ENCODE data around the gene DCP1A.
A peak's percentile ranks its signal among the peaks of the same experiment; 100 is the strongest.
"Not testable (repeated sequence)": the region's sequence is repeated elsewhere in the genome, so short reads cannot be mapped to it uniquely, and the experiment has no call there.

Gene DCP1A

DNA sequence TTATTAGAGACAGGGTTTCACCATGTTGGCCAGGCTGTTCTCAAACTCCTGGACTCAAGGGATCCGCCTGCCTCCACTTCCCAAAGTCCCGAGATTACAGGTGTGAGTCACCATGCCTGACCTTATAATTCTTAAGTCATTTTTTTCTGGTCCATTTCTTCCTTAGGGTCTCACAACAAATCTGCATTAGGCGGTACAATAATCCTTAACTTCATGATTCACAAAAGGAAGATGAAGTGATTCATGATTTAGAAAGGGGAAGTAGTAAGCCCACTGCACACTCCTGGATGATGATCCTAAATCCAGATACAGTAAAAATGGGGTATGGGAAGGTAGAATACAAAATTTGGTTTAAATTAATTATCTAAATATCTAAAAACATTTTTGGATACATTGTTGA lies 46.5 kb downstream of the DCP1A start:
- H3K27me3 Mint-ChIP-seq, result no peaks in the 10 kb centered on the region
- H3K27ac Mint-ChIP-seq, result no peak overlapping the region
- peaks cover 5% of the 10 kb centered on the region for H3K4me1 Mint-ChIP-seq
- no peak for ATAC-seq
- H3K4me3 Mint-ChIP-seq, result no peak overlapping the region
- no peaks in the 10 kb centered on the region for H3K9me3 Mint-ChIP-seq
- peaks cover 17% of the 10 kb centered on the region for H3K36me3 Mint-ChIP-seq

DNA sequence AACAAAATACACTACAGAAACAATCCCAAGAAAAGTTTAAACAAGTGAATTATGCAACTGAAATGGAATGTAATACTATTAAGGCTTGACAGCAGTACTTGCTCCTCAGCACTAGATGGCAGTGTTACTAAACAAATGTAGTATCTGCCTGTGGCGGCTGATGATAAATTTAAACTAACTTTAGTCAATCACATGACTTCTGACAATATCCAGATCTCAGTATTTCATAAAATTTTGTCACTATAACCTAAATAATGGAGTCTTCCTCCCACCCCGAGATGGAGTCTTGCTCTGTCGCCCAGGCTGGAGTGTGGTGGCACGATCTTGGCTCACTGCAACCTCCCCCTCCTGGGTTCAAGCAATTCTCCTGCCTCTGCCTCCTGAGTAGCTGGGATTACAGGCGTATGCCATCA lies 47.7 kb downstream of the DCP1A start:
- H3K4me3 Mint-ChIP-seq, H3K9me3 Mint-ChIP-seq, H3K4me1 Mint-ChIP-seq, H3K27ac Mint-ChIP-seq, H3K27me3 Mint-ChIP-seq: not testable (repeated sequence)
- ATAC-seq, result peak; percentile 54
- H3K36me3 Mint-ChIP-seq, result peaks cover 17% of the 10 kb centered on the region

DNA sequence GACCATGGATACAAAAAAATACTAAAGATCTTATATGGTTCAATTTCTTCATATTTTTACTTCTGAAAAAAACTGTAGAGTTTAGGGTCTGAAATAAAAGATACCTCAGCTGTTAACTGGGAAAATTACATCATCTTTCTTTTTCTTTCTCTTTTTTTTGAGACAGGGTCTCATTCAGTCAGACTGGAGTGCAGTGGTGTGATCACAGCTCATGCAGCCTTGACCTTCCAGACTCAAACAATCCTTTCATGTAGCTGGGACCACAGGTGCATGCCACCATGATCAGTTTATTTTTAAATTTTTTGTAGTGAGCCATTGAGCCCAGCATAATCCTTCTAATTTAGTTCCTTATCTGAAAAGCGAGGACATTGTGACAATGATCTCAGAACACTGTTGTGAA lies 51.9 kb downstream of the DCP1A start:
- Mint-ChIP-seq H3K27me3 (no peaks in the 10 kb centered on the region), H3K4me3 (no peak overlapping the region), H3K9me3 (no peaks in the 10 kb centered on the region), H3K36me3 (peaks cover 31% of the 10 kb centered on the region), H3K27ac (no peak overlapping the region), H3K4me1 (peaks cover 5% of the 10 kb centered on the region)
- no peak for ATAC-seq

DNA sequence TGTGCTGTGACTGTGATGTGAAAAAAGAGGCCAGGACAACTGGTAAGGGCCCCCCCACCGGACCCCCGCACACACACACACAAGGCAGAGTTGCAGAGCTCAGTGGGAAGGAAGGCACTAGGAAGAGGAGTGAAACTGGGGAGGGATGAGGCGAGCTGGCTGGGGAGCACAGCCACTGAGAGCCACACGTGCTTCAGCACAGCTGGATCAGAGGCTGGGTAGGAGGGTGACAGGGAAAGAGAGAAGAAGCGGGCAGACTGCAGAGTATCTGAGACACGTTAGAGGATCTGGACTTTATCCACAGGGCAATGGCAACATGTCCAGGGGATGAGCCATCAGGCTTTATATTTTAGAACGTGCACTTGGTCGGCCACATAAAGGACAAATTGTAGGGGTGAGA lies 53.5 kb downstream of the DCP1A start:
- Mint-ChIP-seq H3K27me3 (no peaks in the 10 kb centered on the region), H3K36me3 (peaks cover 34% of the 10 kb centered on the region), H3K9me3 (no peaks in the 10 kb centered on the region), H3K27ac (peak overlapping the region; percentile 4), H3K4me3 (no peak overlapping the region), H3K4me1 (no peaks in the 10 kb centered on the region)
- ATAC-seq, result no peak

DNA sequence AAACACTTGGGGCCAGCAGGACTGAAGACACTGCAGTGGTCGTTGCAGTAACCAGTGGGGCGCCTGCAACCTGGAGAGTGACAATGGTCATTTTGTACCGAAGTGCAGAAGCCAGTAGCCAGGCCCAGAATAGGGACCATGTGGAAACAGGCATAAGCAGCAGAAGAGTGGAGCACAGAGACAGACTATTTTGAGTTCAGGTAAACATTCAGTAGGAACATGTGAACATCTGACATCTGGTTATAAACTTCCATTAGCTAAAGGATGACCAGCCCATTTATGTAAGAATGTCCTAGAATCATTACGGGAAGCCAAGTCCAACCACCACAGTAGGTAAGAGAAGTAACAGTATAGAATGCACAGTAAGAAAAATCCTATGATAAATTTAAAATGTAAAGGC lies 59.1 kb downstream of the DCP1A start:
- no peaks in the 10 kb centered on the region for H3K27me3 Mint-ChIP-seq
- H3K36me3 Mint-ChIP-seq, result peaks cover 47% of the 10 kb centered on the region
- no peak for ATAC-seq
- no peak overlapping the region for H3K4me3 Mint-ChIP-seq
- H3K4me1 Mint-ChIP-seq, result no peaks in the 10 kb centered on the region
- no peak overlapping the region for H3K27ac Mint-ChIP-seq
- H3K9me3 Mint-ChIP-seq, result no peaks in the 10 kb centered on the region

DNA sequence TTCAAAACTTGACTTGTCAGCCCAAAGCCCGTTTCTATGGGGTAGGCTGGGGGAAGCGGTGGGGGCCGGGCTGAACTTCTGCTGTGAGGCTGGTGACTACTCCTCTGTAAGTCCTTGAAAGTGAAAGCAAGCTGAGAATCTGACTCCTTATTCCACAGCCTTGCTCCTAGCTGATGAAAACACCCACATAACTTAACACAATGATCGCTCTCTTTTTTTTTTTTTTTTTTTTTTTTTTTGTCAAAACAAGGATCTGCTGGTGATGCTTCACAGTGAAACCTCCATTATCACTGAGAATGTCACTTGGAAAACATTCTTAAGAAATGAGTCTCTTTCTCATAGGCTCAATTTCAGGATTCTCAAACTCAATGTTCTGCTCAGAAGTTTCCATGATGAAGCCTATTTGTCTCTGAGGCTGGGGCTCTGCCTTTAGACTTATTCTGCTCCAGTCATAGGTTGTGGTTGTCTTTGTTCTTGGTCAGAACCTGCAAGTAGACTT lies 60.2 kb downstream of the DCP1A start:
- no peaks in the 10 kb centered on the region for H3K9me3 Mint-ChIP-seq
- peaks cover 46% of the 10 kb centered on the region for H3K36me3 Mint-ChIP-seq
- no peaks in the 10 kb centered on the region for H3K27me3 Mint-ChIP-seq
- H3K4me3 Mint-ChIP-seq, result no peak overlapping the region
- ATAC-seq, result no peak
- H3K27ac Mint-ChIP-seq, result no peak overlapping the region
- no peaks in the 10 kb centered on the region for H3K4me1 Mint-ChIP-seq

DNA sequence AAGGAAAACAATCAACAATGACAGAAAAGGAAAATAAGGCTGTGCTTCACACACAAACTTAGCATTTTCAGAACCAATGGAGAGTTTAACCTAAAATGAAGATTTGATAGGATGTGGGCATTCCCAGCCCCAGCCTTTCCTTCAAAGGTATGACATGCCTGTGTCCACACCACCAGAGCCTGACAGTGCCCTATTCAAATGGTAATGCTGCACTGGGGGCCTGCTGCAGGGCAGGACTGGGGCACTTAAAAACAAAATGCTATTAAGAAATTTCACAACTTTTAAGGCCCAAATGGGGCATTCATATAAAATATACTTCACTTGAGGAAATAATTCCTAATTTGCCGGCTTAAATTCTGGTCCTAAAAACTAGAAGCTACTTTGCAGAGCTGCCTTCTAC lies 60.6 kb downstream of the DCP1A start:
- Mint-ChIP-seq H3K36me3 (peaks cover 41% of the 10 kb centered on the region), H3K4me3 (no peak overlapping the region), H3K4me1 (no peaks in the 10 kb centered on the region), H3K27ac (no peak overlapping the region), H3K27me3 (no peaks in the 10 kb centered on the region), H3K9me3 (no peaks in the 10 kb centered on the region)
- no peak for ATAC-seq

DNA sequence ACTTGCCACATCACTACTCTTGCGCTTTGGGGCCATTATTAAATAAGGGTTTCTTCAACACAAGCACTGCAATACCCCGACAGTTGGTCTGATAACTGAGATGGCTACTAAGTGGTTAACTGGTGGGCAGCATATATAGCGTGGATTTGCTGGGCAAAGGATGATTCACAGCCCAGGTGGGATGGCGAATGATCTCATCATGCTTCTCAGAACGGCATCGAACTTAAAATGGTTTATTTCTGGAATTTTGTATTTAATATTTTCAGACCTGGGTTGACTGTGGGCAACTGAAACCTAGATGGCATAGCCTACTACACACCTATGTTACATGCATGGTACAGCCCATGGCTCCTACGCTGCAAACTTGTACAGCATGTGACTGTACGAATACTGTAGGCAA lies 64.8 kb downstream of the DCP1A start:
- H3K9me3 Mint-ChIP-seq, result no peaks in the 10 kb centered on the region
- no peaks in the 10 kb centered on the region for H3K27me3 Mint-ChIP-seq

DNA sequence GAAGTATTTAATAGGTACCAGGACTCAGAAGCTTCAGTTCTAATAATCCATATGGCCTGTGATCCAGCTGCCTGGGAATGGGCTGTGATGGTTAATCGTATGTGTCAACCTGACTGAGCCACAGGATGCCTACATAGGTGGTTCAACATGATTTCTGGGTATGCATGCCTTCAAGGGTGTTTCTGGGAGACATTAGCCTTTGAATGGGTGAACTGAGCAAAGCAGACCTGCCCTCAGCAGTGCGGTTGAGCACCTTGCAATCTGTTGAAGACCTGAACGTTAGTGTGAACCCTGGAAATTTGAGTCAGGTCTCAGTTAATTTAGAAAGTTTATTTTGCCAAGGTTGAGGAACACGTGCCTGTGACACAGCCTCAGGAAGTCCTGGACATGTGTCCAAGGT lies 68.7 kb downstream of the DCP1A start:
- Mint-ChIP-seq H3K4me3 (no peak overlapping the region), H3K9me3 (no peaks in the 10 kb centered on the region), H3K4me1 (no peaks in the 10 kb centered on the region), H3K36me3 (peaks cover 13% of the 10 kb centered on the region), H3K27ac (no peak overlapping the region), H3K27me3 (no peaks in the 10 kb centered on the region)
- ATAC-seq, result no peak

More for the DNA sequence above, 64.8 kb downstream of the DCP1A start:
- Mint-ChIP-seq H3K27ac (no peak overlapping the region), H3K4me3 (no peak overlapping the region), H3K4me1 (no peaks in the 10 kb centered on the region), H3K36me3 (peaks cover 27% of the 10 kb centered on the region)
- ATAC-seq, result no peak

DNA sequence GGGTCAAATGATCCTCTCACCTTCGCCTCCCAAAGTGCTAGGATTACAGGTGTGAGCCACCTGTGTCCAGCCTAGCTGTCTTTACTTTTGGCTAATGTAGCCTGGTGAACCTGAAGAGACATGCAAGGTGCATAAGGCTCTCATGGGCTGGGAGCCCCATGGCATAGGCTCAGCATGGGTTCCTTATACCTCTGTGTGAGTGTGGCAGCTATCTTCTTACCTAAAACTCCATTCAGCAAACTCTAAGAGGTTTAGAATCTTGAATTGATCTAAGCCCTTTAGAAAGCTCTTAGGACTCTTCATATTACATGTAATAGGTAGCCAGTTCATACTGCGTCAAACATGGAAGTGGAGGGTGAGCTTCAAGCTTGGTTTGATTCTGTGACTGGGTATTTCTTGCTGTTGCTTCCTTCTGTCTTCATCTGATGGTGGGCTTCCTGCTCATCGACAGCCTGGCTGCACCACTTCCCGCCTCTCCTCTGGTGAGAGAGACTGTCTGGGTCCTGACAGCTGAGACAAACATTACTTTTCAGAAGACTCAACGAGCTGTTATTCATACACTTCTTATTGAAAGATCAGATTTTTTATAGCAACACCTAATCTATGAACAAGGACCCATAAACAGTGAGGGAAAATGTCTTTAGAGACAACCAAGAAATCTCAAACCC lies 72.3 kb downstream of the DCP1A start:
- no peak for ATAC-seq
- H3K27ac Mint-ChIP-seq, result no peak overlapping the region
- no peaks in the 10 kb centered on the region for H3K36me3 Mint-ChIP-seq
- H3K4me3 Mint-ChIP-seq, result no peak overlapping the region
- peaks cover 6% of the 10 kb centered on the region for H3K4me1 Mint-ChIP-seq
- H3K27me3 Mint-ChIP-seq, result no peaks in the 10 kb centered on the region
- no peaks in the 10 kb centered on the region for H3K9me3 Mint-ChIP-seq

DNA sequence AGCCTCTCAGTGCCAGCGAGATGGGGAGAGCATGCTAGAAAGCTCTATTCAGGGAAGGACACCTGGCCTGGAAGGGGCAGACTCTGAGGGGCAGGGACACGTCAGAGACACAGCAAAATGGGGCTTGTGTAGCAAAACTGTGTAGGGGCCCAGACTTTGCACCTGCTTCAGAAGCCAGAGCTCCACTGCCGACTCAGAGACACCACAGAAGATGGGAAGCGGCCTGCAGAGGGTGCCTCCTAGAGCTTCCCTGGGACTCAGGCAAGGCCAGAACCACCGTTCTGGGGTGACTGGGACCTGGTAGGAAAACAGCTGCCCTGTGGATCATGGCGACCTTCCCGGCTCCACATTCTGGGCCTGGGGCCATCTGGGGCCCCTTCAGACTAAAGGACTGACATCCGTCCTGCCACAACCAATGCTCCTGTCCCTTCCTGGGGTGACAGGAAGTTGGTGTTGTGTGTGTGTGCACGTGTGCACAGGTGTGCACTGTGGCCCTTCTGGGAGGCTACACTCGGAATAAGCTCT lies 74.1 kb downstream of the DCP1A start:
- Mint-ChIP-seq H3K36me3 (no peaks in the 10 kb centered on the region), H3K9me3 (no peaks in the 10 kb centered on the region), H3K27me3 (no peaks in the 10 kb centered on the region), H3K27ac (no peak overlapping the region), H3K4me1 (peaks cover 11% of the 10 kb centered on the region), H3K4me3 (no peak overlapping the region)
- no peak for ATAC-seq

DNA sequence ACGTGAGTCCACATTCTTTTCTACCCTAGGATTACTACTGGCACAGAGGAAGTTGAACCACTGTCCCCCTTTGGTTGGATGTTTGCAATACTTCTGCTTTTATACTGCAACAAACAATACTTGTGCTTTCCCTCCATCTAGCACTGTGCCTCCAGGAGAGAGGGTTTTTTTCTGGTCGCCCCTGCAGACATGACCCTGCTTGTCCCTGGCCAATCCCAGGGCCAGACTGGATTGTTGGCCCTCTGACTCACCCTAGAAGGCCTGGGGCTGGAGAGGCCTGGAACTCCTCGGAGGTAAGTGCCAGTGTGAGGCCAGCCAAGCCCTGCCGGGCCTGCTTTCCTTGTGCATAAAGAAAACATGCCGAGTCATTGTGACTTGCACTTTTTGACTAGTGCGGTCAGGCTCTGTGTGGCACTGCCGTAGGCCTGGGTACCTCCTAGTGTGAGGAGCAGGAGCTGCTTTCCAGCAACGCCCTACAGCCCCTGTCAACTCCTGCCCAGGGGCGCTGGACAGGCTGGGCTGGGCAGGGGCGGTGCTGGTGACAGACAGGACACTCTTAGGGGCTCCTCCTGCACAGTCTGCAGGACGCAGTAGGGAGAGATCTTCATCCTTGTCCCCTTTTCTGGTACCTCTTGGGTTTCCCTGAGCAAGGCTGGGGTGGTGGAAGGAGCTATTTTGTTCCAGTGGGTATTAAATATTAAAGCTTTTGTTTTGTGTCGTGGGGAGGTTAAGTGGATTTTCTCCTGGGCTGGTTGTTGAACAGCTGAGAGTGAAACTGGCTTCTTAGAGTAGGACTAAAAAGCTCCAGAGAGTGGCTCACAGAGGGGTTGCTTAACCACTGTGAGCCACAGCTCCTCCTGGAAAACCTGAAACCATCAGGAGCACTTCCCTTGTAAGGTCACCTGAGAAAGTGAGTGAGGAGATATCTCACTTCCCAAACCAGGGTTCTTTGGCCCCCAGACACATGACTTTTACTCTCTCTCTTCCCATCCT lies 77.2 kb downstream of the DCP1A start:
- peak; percentile 79 for ATAC-seq
- peak overlapping the region; percentile 85 for H3K27ac Mint-ChIP-seq
- H3K4me1 Mint-ChIP-seq, result peaks cover 11% of the 10 kb centered on the region
- H3K36me3 Mint-ChIP-seq, result no peaks in the 10 kb centered on the region
- no peaks in the 10 kb centered on the region for H3K27me3 Mint-ChIP-seq
- no peaks in the 10 kb centered on the region for H3K9me3 Mint-ChIP-seq
- H3K4me3 Mint-ChIP-seq, result peak overlapping the region; percentile 48

DNA sequence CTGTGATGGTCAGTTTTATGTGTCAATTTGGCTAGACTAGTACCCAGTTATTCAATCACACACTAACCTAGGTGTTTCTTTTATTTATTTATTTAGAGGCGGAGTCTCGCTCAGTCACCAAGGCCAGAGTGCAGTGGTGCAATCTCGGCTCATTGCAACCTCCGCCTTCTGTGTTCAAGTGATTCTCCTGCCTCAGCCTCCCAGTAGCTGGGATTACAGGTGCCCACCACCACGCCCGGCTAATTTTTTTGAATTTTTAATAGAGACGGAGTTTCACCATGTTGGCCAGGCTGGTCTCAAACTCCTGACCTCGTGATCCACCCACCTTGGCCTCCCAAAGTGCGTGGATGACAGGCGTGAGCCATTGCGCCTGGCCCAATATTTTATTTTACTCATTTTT lies 78.2 kb downstream of the DCP1A start:
- not testable (repeated sequence) for H3K27ac Mint-ChIP-seq, H3K27me3 Mint-ChIP-seq, H3K4me3 Mint-ChIP-seq, H3K36me3 Mint-ChIP-seq, ATAC-seq, H3K9me3 Mint-ChIP-seq
- peaks cover 11% of the 10 kb centered on the region for H3K4me1 Mint-ChIP-seq

DNA sequence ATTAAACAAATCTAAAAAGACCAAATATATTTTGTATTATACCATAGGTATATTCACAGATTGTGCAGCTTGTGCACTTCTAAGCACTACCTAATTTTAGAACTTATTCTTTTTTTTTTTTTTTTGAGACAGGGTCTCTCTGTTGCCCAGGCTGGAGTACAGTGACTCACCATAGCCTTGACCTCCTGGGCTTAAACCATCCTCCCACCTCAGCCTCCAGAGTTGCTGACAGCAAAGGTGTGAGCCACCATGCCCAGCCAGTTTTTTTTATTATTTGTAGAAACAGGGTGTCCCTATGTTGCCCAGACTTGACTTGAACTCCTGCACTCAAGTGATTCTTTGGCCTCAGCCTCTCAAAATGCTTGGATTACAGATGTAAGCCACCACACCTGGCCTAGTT lies 79.6 kb downstream of the DCP1A start:
- Mint-ChIP-seq H3K36me3 (no peaks in the 10 kb centered on the region), H3K4me3 (no peak overlapping the region), H3K4me1 (peaks cover 11% of the 10 kb centered on the region), H3K27me3 (no peaks in the 10 kb centered on the region), H3K9me3 (no peaks in the 10 kb centered on the region), H3K27ac (no peak overlapping the region)
- ATAC-seq, result no peak

DNA sequence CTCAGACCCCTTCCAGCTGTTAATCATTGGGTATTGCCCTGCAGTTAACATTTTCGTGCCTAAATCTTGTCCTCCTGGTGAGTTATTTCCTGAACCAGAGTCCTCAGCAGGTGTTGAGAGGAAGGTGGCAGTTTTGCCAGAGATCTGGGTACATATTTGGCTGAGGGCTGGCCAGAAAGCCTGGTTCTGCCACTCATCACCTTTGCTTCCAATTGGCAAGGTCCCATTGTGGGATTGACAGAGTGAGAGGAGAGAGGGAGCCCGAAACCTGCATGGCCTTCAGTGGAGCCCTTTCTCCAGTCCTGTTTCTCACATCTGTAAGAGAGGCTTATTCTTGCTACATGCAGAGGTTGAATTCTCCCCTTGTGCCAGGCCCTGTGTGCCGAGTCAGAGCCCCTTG lies 82.6 kb downstream of the DCP1A start:
- Mint-ChIP-seq H3K36me3 (no peaks in the 10 kb centered on the region), H3K4me3 (no peak overlapping the region), H3K9me3 (no peaks in the 10 kb centered on the region), H3K4me1 (peaks cover 12% of the 10 kb centered on the region), H3K27me3 (no peaks in the 10 kb centered on the region), H3K27ac (no peak overlapping the region)
- ATAC-seq, result no peak

All from stimulated activated memory B cell treated with anti-CD40 and anti-IgM and Interleukin-4, amounts not matched to agents 10 μg/mL and 1 μg/mL and 100 μg/mL, for 72 hours (primary cell).